Ureter (tissue), 1 donor: ENCODE measurements around the gene C3orf38. TPM values are rescaled to one million over a fixed set of nuclear protein-coding genes. Genes with fewer than 3 reads are reported as not detected.
A peak's percentile ranks its signal among the peaks of the same experiment; 100 is the strongest.
"Not testable (repeated sequence)": the region's sequence is repeated elsewhere in the genome, so short reads cannot be mapped to it uniquely, and the experiment has no call there.

Experiments used
- DNase-seq: peaks from one replicate; pipeline ENCODE4 v3.0.0-alpha.2; 2020; ENCODE audit warnings: low spot score
- total RNA-seq: library from RNA; stranded (reverse); gene quantifications from one replicate; pipeline ENCODE4 v1.2.4, GENCODE V29; 2023
- donor health status: DM: yes; HTN: yes; CAD: no.

The C3orf38 gene
- total RNA-seq = 23.1 TPM

- peak; percentile 90 for DNase-seq
Measured at GRCh38 chr3:88149509-88150362, at the start of gene C3orf38. TSS of gene C3orf38 (plus strand) at chr3:88149959. CDS start at chr3:88150053, 94 bp downstream.

GRCh38 chr3:88101142-88101541 lies 48.6 kb upstream of the C3orf38 start:
- DNase-seq = no peak

- DNase-seq = no peak
Measured at GRCh38 chr3:88105325-88105724, 44.4 kb upstream of the C3orf38 start.

- no peak for DNase-seq
Measured at GRCh38 chr3:88112289-88112688, 37.5 kb upstream of the C3orf38 start.

- DNase-seq = peak; percentile 58
Measured at GRCh38 chr3:88113311-88114162, 36.2 kb upstream of the C3orf38 start.

GRCh38 chr3:88114878-88115549 lies 34.7 kb upstream of the C3orf38 start:
- no peak for DNase-seq

- DNase-seq = no peak
Measured at GRCh38 chr3:88117683-88118082, 32.1 kb upstream of the C3orf38 start.

DNA sequence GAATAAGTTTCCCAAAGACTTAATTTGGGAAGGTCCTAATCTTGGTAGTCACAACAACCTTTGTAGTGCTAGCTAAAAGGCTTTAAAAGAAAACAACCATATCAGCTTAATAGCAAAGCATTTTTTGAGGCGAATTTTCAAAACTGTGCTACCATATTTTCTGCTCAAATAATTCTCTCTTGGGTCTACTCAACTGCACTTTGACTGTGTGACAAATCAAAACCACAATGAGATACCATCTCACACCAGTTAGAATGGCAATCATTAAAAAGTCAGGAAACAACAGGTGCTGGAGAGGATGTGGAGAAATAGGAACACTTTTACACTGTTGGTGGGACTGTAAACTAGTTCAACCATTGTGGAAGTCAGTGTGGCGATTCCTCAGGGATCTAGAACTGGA lies 31.2 kb upstream of the C3orf38 start:
- not testable (repeated sequence) for DNase-seq

DNA sequence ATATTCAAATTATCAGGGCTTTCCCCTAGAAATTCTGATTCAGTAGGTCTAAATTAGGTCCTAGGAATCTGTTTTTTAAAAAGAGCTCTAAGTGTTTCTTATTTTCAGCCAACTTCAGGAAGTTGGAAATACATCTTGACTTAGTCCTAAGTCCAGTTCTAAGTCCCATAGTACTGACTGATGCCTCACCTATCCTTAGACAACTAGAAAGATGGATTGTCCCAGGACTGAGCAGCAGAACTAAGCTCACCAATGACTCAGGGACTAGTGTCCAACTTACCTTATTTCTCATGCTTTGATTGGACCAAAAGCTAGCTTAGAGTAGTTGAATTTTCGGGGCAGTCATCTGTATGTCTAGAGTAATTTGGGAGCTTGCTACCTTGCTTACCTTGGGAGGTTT lies 26.2 kb upstream of the C3orf38 start:
- DNase-seq = no peak

DNA sequence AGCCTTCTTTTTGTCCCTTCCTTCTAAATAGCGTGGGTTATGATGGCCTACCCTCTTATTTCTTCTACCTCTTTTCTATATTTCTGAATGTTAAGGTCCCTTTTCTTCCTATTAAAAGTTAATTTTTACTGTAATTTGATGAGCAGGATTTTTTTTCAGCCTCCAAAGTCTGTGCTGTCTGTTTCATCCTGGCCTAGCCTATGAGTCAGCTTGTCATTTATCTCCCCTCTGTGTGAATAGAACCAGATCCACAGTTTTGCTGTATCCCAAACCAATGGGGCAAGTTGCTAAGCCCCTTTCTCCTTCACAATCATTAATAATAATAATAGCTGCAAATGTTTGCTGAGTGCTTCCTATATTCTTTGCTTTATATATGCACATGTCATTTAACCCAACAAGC lies 18.1 kb upstream of the C3orf38 start:
- no peak for DNase-seq

DNA sequence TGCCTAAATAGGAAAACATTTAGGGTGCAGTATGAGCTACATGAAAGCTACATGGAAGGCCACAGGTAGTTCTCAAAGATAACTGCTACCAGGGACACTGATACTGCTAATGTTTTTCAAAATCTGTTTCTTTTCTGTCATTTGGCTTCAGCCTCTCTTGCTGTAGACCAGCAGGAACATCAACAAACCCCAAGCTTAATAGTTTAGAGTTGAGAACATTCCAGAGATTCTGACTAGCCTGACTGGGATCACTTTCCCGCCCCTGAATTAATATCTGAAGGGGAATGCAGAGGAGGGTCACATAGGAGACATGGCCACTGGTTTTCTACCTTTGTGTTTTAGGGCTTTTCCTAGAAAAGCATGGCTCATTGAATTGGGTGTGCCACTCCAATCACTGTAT lies 16.9 kb upstream of the C3orf38 start:
- DNase-seq = no peak

GRCh38 chr3:88133711-88134263 lies 16.0 kb upstream of the C3orf38 start:
- no peak for DNase-seq

DNA sequence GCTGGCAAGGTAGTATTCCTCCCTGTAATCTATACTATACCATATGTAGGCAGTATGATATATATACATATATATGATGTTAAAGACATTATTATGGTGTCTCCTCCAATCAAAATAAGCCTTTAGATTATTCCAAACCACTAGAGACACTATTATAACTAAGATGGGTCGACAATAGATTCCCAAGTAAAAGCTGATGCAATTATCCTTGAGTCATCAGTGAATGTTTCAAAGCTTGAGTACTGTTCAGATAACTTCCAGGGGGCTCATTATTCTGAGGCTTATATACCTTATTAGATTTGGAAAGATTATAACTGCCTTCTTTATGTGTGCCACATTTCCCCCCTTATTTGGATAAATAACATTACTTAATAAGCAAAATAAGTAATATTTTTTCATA lies 11.9 kb upstream of the C3orf38 start:
- DNase-seq = no peak

- DNase-seq = no peak
Measured at GRCh38 chr3:88141458-88142083, 8.2 kb upstream of the C3orf38 start.

- no peak for DNase-seq
Measured at GRCh38 chr3:88142094-88142624, 7.6 kb upstream of the C3orf38 start.

- DNase-seq = no peak
Measured at GRCh38 chr3:88147261-88147660, 2.5 kb upstream of the C3orf38 start.

GRCh38 chr3:88148651-88149050 lies 1.1 kb upstream of the C3orf38 start:
- no peak for DNase-seq

DNA sequence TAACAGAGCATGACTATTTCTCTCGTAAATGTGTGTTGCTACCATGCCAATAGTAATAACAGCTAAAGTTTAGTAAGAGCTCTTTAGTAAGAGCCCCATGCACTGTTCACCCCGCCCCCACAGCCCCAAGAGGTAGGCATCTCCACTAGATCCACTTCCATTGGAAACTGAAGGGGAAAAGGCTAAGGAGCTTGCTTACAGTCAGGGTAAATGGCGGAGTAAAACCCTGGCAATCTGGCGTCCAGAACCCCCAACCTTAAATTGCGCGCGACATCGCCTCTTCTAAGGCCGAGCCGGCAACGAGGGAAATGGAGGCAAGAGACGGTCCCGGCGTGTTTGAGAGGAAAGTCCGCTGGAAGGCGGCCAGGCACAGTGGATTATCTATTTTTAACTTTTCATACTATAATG lies 654 bp upstream of the C3orf38 start:
- no peak for DNase-seq

DNA sequence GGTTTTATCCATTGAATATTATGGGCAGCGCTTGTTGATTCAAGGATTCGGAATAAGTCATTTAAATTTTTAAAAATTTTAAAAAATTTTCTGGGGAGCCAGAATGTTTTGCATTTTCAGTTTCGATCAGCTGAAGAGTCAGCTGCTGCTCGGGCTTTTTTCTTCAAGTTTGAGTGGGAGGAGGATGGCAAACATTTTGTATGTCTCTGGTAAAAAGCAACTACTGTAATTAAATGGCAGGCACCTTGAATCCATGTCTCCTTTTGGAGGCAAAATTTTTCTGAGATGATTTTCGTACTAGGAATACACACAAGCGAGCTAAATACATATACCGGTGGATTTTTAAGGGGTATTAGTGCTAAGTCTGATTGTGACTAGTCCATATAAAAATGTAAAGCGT lies 612 bp downstream of the C3orf38 start:
- no peak for DNase-seq

GRCh38 chr3:88150806-88151205 lies 1.0 kb downstream of the C3orf38 start:
- DNase-seq = no peak

DNA sequence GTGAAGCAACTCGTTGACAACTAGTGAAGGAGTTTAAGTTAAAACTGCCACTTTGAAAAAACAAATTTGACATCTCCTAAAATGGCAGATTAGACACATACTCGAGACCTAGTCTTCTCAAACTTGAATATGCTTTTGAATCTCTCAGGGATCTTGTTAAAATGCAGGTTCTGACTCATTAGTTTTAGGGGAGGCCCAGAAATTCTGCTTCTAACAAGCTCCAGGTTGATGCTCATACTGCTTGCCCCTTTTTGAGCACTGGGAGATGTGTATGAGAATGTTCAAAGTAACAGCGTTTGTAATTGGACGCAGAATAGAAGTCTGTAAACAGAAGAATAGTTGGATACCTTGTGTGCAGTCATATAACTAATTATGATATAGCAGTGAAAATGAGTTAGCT lies 1.6 kb downstream of the C3orf38 start:
- no peak for DNase-seq
